HL-60 (cell line): Measurements from ENCODE around the gene UBE2A.

Source experiments
- GABPA ChIP-seq: IDR thresholded peaks from 2 replicates; pipeline ENCODE4 v1.6.1; 2012; ENCODE audit warnings: low read depth
- POLR2AphosphoS5 ChIP-seq: IDR thresholded peaks from 2 replicates; pipeline ENCODE4 v1.6.1; 2012; ENCODE audit warnings: low read depth

- TF ChIP-seq GABPA = no peak
- TF ChIP-seq POLR2AphosphoS5 = no peak
Observed at GRCh38 chrX:119624951-119625668, 50.7 kb downstream of the UBE2A start.
